Endothelial cell of hepatic sinusoid (primary cell): ENCODE measurements around the gene RBBP8NL.

ENCODE experiments used
- in situ Hi-C: cut with HindIII; loops from 2 replicates; pipeline ENCODE4 v1.10.0; 2017; ENCODE audit warnings: low sequenced_read_pairs

RBBP8NL gene, protein sequence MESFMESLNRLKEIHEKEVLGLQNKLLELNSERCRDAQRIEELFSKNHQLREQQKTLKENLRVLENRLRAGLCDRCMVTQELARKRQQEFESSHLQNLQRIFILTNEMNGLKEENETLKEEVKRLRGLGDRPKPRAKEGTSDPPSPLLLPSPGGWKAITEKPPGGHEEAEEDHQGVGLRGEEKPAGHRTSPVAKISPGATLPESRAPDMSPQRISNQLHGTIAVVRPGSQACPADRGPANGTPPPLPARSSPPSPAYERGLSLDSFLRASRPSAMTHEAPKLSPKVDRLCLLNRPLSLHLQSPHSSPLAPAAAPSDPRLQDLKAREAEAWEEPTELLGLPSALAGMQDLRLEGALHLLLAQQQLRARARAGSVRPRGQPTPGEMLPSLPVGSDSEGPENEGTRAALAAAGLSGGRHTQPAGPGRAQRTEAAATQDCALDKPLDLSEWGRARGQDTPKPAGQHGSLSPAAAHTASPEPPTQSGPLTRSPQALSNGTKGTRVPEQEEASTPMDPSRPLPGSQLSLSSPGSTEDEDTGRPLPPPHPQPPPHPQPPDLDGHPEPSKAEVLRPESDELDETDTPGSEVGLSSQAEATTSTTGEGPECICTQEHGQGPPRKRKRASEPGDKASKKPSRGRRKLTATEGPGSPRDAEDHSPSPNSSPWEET

DNA sequence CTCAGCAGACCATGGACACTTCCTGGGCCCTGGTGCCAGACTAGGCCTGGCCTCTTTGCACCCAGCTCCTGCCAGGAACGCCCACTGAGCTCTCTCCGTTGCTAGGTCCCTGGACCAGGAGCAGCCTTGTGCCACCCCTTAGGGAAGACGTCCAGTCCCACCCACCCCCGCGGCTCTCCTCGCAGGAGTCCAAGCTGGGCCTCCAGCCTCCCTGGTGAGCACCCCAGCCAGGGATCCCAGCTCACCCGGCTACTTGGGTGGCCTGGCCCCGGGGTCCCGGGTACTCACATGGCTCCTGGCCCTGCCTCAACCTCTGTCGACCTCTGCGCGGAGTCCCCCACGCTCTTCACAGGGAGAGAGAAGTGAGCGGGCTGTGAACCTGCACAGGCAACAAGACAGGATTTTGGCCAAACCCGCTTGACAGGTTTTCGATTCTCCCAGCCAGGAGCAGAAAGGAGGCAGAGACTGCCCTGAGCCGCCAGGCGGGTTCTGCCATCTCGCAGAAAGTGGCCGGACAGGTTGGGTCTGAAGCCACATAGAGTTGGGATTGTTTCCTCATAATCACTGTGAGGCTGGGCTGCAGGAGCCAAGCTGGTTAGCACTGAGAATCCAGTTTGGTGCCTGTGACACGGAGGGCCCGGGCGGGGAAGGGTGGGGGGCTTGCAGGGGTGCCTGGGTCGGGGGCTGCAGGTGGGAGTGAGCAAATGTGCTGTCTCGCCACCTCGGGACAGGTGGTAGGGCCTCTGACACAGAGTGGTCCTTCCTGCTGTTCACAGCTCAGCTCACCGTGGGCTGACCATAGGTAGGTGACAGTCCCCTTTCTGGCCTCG is at the start of gene RBBP8NL:
Gene RBBP8NL, minus strand, starts transcription at position 368 of the 830 bp plus-strand sequence. CDS start 7,892 bp downstream, outside the sequence.
- in situ Hi-C loops, result no loop called here

DNA sequence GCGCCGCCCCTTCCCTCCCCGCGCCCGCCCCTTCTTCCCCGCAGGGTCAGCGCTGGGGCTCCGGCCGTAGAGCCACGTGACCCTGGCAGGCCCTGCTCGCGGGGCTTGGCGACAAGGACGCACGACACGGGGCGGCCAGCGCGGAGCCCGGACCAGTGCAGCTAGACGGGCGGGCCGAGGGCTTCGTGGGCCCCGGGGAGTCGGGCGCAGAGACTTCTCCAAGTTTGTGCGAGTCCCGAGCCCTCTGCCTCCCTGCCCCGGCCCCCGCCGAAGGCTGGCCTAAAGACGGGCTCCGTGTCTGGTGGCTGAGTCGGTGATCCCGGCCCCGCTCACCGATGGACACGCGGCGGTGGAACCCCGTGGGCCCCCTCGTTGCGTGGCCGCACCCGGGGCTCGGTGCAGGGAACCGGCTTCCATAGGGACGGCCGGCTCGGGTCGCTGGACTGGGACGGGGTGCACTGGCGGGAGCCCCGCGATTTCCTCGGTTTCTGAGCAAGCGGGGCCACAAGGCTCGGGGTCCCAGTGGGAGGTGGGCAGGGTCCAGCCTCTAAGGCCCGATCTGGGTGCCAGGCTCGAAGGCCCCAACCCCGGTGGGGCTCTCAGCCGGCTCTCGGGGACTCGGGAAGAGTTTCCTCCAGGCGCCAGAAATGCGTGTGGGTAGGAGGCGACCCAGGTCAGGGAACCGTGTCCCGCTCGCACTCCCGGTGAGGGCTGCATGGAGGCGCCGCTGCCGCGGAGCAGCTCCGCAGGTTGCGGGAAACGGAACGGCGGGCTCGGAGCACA is 48.9 kb upstream of the RBBP8NL start:
- in situ Hi-C loops, result no loop called here

DNA sequence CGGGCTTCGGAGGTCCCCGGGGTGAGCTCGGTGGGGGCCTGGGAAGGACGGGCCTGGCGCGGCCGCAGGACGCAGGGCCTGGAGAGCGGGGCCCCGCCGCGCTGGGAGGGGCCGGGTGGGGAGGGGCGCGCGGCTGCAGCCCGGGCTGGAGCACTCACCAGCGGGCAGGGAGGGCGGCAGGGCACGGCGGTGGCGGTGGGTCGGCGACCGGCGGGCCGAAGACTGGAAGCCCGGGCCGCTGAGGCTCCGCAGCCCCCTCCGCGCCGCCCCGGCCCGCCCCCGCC is 48.4 kb upstream of the RBBP8NL start, which contains the start of gene GATA5:
Gene GATA5, minus strand, starts transcription at position 224 of the 284 bp plus-strand sequence. CDS start 474 bp downstream, outside the sequence.
- in situ Hi-C loops, result no loop called here

DNA sequence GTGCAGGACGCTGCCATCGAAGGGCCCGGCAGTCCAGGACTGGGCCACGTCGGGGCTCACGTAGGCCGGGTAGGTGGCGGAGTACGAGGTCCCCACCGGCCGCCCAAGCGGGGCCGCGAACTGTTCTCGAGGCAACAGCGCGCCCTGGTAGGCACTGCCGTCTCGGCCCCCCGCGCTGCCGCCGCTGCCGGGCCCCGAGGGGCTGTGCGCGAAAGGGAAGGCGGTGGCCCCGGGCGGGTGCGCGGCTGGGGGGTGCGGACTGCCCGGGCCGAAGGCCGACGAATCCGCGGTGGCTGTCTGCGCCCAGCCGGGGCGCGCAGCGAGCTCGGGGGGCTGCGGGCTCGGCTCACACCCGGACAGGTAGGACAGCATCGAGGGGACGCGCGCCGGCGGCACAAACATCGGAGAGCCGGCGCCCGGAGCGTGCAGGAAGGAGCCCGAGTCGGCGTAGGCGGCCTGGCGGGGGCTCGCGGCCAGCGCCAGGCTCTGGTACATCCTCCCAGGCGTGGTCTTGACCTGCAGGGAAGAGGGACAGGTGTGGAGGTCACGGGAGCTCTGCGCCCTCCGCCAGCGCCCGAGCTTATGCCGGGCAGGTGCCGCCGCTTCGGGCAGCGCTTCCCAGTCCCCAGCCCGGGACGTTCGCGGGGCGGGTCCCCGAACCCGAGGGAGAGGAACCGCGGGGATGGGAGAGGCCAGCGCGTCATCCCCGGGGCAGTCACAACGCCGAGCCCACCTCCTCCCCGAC is 47.9 kb upstream of the RBBP8NL start:
- in situ Hi-C loops, result no loop called here

DNA sequence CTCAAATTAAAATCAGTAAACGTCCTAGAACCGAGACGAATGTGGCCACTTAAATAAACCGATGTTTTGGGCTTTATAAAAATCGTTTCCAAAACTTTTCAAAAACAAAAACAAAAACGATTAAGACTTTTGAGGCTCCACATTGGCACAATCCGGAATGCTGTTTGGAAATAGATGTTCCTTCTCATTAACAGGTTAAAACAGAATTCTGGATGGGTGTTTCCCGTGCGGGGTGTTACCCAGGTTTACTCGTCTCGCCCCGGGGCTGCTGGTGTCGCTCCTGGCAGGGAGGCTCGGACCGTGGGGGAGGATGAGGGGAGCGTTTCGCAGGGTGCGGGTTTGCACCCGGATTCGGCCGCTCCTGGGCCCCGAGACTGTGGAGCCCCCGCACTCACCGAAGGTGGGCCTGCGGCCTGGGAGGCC is 47.3 kb upstream of the RBBP8NL start:
- in situ Hi-C loops, result no loop called here

DNA sequence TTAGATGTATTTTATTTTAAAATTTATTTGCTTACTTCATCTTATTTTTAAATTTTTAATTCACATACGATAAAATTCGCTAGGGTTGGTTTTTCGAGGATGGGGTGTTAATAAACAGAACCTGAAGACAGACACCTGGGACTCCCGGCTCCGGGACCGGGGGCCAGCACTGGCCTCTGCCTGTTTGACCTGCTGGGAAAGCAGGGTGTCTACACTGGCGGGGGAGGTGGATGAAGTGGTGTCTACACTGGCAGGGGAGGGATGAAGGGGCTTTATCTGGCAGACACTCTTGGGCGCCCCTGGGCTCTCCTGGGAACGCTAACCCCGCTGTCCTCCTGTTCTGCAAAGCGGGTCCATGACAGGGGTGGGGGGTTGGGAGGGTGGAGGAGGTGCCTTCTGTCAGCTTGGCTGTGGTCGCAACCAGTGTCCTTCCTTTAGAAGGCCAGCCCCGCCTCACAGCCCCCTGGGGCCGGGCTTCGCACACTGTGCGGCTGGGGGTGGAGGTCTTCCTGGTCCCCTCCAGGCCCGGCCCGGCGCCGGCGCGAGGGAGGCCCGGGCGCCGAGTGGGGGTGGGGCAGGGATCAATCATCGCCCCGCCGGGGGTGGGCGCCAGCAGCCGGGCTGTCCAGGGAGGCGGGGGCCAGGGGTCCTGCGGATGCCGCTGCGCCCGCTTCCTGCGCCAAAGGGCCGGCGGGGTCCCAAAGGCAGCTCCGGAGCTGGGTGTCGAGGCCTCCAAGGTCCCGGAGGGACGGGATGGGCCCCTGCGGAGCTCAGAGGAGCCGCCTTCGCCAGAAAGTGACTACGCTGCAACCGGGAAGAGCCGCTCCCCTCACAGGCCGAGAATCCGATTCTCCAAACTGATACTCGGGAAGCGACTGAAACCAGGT is 46.6 kb upstream of the RBBP8NL start:
- in situ Hi-C loops, result no loop called here

DNA sequence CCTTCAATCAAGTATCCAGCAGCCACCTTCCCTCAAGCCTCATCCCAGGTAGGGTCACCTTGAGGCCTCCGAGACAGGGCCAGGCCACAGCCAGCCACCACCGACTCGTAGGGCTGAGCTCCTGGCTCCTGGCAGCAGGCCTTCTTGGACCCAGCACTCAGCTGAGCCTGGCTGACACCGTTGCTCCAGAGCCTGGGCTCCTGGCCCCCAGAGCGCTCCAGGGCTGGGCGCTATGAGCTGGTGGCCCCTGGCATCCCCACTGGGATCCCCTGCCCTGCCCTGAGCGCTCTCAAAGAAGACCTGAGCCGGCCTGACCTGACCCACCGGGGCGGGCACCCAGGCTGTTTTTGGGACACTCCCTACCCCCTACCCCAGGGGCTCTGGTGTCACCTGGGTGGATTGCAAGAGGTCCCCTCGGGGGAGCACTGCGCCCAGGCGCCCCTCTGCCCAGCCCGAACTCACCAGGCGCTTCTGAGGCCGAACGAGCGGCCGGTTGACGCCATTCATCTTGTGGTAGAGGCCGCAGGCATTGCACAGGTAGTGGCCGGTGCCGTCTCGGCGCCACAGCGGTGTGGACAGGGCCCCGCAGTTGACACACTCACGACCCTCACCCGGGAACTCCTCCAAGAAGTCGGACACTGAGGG is 45.7 kb upstream of the RBBP8NL start:
- in situ Hi-C loops, result no loop called here

DNA sequence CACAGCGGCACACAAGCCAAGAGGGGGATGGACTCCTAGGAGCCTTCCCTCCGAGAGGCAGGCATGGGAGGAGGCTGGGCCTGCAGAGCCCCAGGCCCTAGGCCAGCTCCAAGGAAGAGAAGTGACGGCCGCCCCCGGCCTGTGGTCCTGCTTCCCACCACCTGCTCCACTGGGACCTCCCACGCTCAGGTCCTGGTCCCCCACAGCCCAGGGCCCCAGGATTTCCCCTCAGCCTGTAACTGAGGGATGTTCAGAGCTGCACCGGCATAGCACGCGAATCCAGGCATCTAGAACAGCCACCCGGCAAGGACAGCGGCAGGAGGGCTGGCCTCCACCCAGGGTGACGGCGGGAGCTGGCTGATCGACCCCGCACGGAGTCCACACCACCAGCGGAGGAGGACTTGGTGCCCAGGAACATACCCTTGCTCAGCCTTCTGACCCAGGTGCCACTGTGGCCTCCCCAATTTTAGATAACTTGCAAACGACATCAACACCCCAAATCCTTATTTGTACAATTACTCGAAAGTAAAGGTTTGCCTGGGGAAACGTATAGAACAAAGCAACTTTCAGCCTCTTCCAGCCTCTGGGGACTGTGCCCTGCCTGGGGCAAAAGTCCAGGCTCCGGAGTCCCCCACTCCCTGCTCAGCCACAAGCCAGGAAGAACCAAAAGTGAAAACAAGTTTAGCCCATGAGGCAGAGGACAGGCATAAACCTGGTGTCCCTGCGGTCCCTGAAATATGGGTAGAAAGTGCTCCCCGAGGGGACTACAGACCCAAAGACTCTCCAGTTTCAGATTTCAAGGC is 45.0 kb upstream of the RBBP8NL start:
- in situ Hi-C loops, result no loop called here

- in situ Hi-C loops, result no loop called here
Measured at GRCh38 chr20:62470459-62470858, 43.1 kb upstream of the RBBP8NL start.

- in situ Hi-C loops, result no loop called here
Measured at GRCh38 chr20:62470001-62470400, 42.7 kb upstream of the RBBP8NL start.

DNA sequence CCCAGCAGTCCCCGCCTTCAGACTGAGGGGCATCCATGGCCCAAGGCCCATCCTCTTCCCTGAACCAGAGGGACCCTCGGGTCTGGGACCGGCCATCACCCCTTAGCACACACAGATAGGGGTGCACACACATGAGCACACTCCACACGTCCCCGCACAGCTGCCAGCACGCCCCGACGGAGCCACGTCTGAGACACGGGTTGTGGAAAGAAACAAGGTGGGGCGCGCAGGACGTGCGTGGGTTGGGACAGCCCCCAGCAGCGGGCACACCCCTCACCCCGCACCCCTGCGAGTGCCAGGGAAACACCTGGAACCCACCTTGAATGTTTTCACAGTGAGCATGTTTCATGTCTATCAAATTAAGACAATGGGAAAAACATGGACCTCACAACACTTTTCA is 42.0 kb upstream of the RBBP8NL start:
- in situ Hi-C loops, result no loop called here

- in situ Hi-C loops, result no loop called here
Measured at GRCh38 chr20:62466806-62467537, 39.6 kb upstream of the RBBP8NL start.

DNA sequence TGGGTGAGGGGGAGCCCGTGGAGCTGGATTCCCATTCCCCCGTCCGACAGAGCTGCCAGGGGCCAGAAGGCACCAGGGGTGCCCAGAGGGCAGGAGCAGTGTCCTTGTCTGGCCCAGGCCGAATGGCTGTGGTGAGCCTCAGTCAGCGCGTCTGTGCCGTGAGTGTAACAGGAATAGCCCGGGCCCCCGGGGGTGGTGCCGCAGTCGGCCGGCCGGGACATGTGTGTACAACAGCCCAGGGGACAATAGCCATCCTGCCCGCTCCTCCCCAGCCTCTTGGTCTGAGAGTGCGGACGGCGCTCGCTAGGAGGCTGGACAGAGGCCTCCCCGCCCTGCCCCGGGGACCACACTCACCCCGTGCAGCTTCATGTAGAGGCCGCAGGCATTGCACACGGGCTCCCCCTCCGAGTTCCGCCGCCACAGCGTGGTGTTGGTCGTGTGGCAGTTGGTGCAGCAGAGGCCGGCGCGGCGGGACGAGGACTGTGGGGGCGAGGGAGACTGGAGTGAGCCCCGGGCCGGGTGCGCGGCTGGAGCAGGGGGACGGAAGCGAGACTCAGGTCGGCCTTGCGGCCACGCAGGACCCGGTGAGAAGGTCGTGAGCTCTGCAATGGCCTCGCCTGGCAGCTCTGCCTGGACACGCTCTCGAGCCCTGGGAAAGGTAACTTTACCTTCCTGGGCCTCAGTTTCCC is 38.9 kb upstream of the RBBP8NL start:
- in situ Hi-C loops, result no loop called here

- in situ Hi-C loops, result no loop called here
Measured at GRCh38 chr20:62464990-62465389, 37.7 kb upstream of the RBBP8NL start.

- in situ Hi-C loops, result no loop called here
Measured at GRCh38 chr20:62464425-62464770, 37.1 kb upstream of the RBBP8NL start.

DNA sequence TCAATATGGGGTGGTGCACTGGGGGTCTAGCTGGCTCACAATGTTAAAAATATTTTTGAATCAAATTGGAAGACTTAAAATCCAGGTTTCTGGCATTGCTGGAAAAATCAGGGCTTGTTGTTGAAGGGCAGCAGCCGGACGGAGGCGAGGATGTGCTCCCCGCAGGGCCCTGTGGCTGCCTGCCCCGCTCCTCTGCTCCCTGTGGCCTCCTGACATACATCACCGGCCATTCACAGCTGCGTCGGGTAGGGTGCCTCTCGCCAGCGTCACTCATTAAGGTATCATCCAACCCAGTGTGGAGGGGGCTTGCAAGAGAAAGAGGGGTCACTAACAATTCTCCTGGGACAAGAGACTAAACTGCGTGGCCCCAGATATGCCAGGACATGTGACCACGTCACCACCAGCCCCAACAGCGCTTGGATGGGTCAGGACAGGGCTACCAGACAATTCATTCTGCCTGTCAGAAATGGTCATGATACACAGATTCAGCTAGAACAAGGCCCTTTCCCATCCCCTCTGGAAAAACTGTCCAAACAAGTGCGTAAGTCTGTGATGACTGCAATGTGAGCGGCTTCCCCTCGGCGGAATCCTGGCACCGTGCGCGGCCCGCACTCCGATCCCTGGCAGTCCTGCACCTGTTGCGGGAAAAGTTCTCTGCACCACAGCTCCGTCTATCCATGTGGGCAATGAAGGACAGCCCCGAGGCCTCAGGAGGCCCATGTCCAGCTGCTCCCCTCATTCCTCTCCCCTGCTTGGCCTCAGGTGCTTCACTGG is 36.5 kb upstream of the RBBP8NL start:
- in situ Hi-C loops, result no loop called here
